ENCODE measurements around the gene WSCD2. TPM values are rescaled to one million over a fixed set of nuclear protein-coding genes. Genes with fewer than 3 reads are reported as not detected.

WSCD2 gene
- total and polyA plus RNA-seq, 2 experiments from 2014 or later: not detected

DNA sequence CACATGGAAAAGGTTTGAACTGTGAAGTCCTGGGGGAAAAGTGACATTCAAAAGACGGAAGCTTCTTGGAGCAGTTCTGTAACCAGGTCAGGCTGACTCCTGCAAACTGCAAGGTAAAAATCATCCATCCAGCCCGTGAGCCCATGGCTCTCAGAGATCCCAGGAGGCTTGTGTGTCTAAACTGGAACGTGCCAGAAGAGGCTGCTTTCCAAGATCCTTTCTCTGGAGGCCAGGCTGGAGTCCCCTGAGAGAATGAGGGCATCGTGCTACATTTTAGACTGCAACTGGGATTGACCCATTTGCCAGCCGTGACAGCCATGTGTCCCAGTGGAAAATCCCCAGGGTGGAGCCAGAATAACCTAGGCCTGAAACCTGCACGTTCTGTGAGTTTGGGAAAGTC is 7.8 kb upstream of the WSCD2 start:
- no peak overlapping the region for H3K4me2 ChIP-seq (ENCODE audit: unreplicated experiment)
- no peaks in the 10 kb centered on the region for H3K4me1 ChIP-seq (ENCODE audit: insufficient read depth)
- no peak for DNase-seq
- H3K9me3 ChIP-seq (ENCODE audit: low read depth): no peaks in the 10 kb centered on the region
- no peaks in the 10 kb centered on the region for H3K9me2 ChIP-seq (ENCODE audit: insufficient read depth)
- in situ Hi-C loops (cut with MboI): no loop called here
- no peaks in the 10 kb centered on the region for H3K79me2 ChIP-seq (ENCODE audit: insufficient read depth)
- no peak overlapping the region for H3K4me3 ChIP-seq
- 17 to 24% methylated on average over 6 of the region's 6 CpGs for WGBS, 2 experiments (ENCODE audit: low coverage in 1 of 2, low lambda C conversion rate in 2 of 2, missing lambda C conversion rate in 2 of 2)
- H3K36me3 ChIP-seq (ENCODE audit: low read depth): no peaks in the 10 kb centered on the region
- H2AFZ ChIP-seq: no peak overlapping the region
- no peaks in the 10 kb centered on the region; the same call in 1 of the 2 replicates for H3K27me3 ChIP-seq (replicated peaks; ENCODE audit: insufficient read depth)
- no peak for TF ChIP-seq EZH2phosphoT487 (IDR thresholded peaks at IDR 0.05; ENCODE audit: insufficient read depth, low read depth)
- TF ChIP-seq EZH2 (IDR thresholded peaks at IDR 0.05; ENCODE audit: insufficient read depth, poor library complexity, severe bottlenecking): no peak
- no peaks in the 10 kb centered on the region for H4K20me1 ChIP-seq (ENCODE audit: insufficient read depth)
- H3F3A ChIP-seq (ENCODE audit: insufficient read depth): no peaks in the 10 kb centered on the region
- no peak overlapping the region for H3K9ac ChIP-seq
- H3K27ac ChIP-seq: no peak overlapping the region

DNA sequence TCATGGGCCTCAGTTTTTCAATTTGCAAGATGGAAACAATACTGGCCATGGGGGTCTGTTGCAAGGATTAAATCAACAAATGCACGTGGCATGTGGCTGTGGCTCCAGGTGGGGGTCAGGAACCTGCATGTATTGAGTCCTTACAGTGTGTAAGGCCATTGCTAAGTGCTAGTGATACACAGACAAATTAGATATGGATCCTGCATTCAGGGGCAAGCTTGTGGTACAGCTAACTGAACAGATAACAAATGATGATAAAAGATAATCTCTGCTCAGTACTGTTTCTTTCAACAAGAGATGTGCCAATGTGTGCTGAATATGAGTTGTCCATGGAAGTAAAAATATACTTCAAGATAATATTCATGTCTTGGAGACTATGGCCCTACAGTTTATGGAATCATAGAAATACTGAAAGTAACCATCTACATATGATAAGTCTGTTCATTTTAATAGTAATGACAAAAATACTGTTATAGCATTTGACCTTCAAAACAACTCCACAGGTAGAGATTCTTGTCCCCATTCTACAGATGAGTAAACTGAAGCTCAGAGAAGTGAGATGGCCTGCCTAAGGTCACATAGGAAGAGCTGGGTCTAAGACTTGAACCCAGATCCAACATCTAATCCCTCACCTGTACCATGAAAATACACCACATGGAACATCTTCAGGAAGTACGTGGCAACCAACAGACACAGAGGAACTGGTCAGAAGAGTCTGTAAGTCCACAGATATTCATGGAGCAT is 7.2 kb upstream of the WSCD2 start:
- Histone ChIP-seq H4K20me1 (ENCODE audit: insufficient read depth) (no peaks in the 10 kb centered on the region), H3K4me1 (ENCODE audit: insufficient read depth) (no peaks in the 10 kb centered on the region), H3K27ac (no peak overlapping the region), H3K4me2 (ENCODE audit: unreplicated experiment) (no peak overlapping the region), H3K27me3 (replicated peaks; ENCODE audit: insufficient read depth) (peaks cover 4% of the 10 kb centered on the region), H3K36me3 (ENCODE audit: low read depth) (no peaks in the 10 kb centered on the region), H3K9ac (no peak overlapping the region), H3K9me2 (ENCODE audit: insufficient read depth) (no peaks in the 10 kb centered on the region), H3F3A (ENCODE audit: insufficient read depth) (no peaks in the 10 kb centered on the region), H2AFZ (no peak overlapping the region), H3K4me3 (no peak overlapping the region), H3K79me2 (ENCODE audit: insufficient read depth) (no peaks in the 10 kb centered on the region), H3K9me3 (ENCODE audit: low read depth) (no peaks in the 10 kb centered on the region)
- 18 to 23% methylated on average over 2 of the region's 2 CpGs for WGBS, 2 experiments (ENCODE audit: low coverage in 1 of 2, low lambda C conversion rate in 2 of 2, missing lambda C conversion rate in 2 of 2)
- DNase-seq: no peak
- in situ Hi-C loops (cut with MboI): no loop called here
- no peak for TF ChIP-seq EZH2 (IDR thresholded peaks at IDR 0.05; ENCODE audit: insufficient read depth, poor library complexity, severe bottlenecking)
- TF ChIP-seq EZH2phosphoT487 (IDR thresholded peaks at IDR 0.05; ENCODE audit: insufficient read depth, low read depth): no peak

DNA sequence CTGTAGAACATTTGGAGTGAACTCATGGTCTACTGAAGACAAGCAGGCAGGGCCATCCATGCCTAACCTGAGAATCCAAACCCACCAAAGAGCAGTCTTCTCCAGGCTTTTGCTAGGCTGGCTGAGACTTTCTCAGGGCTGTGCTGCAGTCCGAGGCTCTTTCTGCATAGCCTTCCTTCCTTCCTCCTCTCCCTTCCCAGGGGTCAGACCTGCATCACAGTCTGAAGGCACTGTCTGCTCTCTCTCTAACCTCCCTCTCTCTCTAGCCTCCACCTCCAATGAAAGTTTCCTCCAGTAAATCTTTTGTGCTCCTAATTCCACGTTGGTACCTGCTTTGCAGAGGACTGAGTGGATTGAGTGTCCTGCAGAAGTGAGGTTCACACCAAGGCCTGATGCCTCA is 6.4 kb upstream of the WSCD2 start:
- Histone ChIP-seq H4K20me1 (ENCODE audit: insufficient read depth) (no peaks in the 10 kb centered on the region), H3F3A (ENCODE audit: insufficient read depth) (no peaks in the 10 kb centered on the region), H2AFZ (no peak overlapping the region), H3K27me3 (replicated peaks; ENCODE audit: insufficient read depth) (peaks cover 11% of the 10 kb centered on the region), H3K36me3 (ENCODE audit: low read depth) (no peaks in the 10 kb centered on the region), H3K4me1 (ENCODE audit: insufficient read depth) (no peaks in the 10 kb centered on the region), H3K9me3 (ENCODE audit: low read depth) (no peaks in the 10 kb centered on the region), H3K27ac (no peak overlapping the region), H3K79me2 (ENCODE audit: insufficient read depth) (no peaks in the 10 kb centered on the region), H3K4me2 (ENCODE audit: unreplicated experiment) (no peak overlapping the region), H3K4me3 (no peak overlapping the region), H3K9ac (no peak overlapping the region), H3K9me2 (ENCODE audit: insufficient read depth) (no peaks in the 10 kb centered on the region)
- TF ChIP-seq EZH2phosphoT487 (IDR thresholded peaks at IDR 0.05; ENCODE audit: insufficient read depth, low read depth) (no peak), EZH2 (IDR thresholded peaks at IDR 0.05; ENCODE audit: insufficient read depth, poor library complexity, severe bottlenecking) (no peak)
- in situ Hi-C loops (cut with MboI): no loop called here
- DNase-seq: no peak
- 6 to 10% methylated on average over 2 of the region's 2 CpGs for WGBS, 2 experiments (ENCODE audit: low coverage in 1 of 2, low lambda C conversion rate in 2 of 2, missing lambda C conversion rate in 2 of 2)

DNA sequence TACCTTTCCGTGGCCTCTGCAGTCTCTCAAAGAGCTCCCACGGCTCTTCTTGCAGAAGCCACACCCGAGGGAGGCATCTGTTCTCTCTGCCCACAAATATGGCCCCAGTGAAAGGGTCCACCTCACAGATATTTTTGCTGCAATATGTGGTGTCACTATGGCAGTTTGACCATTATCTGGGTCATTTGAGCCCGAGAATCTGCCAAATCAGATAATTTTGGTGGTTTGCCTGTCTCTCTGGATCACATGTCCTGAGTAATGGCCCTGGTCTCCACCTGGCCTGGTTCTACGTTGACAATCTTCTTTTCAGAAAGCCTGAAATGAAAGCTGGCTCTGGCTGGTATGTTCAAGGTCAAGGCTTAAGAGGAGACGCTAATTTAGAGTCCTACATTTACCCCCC is 5.7 kb upstream of the WSCD2 start:
- in situ Hi-C loops (cut with MboI): no loop called here
- no peak overlapping the region for H2AFZ ChIP-seq
- no peak overlapping the region for H3K4me2 ChIP-seq (ENCODE audit: unreplicated experiment)
- TF ChIP-seq EZH2 (IDR thresholded peaks at IDR 0.05; ENCODE audit: insufficient read depth, poor library complexity, severe bottlenecking): no peak
- no peak for TF ChIP-seq EZH2phosphoT487 (IDR thresholded peaks at IDR 0.05; ENCODE audit: insufficient read depth, low read depth)
- H3K27me3 ChIP-seq (replicated peaks; ENCODE audit: insufficient read depth): peaks cover 19% of the 10 kb centered on the region
- H3F3A ChIP-seq (ENCODE audit: insufficient read depth): no peaks in the 10 kb centered on the region
- no peak overlapping the region for H3K9ac ChIP-seq
- H3K9me3 ChIP-seq (ENCODE audit: low read depth): no peaks in the 10 kb centered on the region
- no peaks in the 10 kb centered on the region for H4K20me1 ChIP-seq (ENCODE audit: insufficient read depth)
- H3K36me3 ChIP-seq (ENCODE audit: low read depth): no peaks in the 10 kb centered on the region
- no peak overlapping the region for H3K4me3 ChIP-seq
- H3K79me2 ChIP-seq (ENCODE audit: insufficient read depth): no peaks in the 10 kb centered on the region
- no peaks in the 10 kb centered on the region for H3K4me1 ChIP-seq (ENCODE audit: insufficient read depth)
- H3K9me2 ChIP-seq (ENCODE audit: insufficient read depth): no peaks in the 10 kb centered on the region
- no peak overlapping the region for H3K27ac ChIP-seq
- no peak for DNase-seq
- 15 to 18% methylated on average over 6 of the region's 6 CpGs for WGBS, 2 experiments (ENCODE audit: low coverage in 1 of 2, low lambda C conversion rate in 2 of 2, missing lambda C conversion rate in 2 of 2)
